DOHH2 (cell line): Measurements from ENCODE around the gene ZNF544.

ENCODE experiments used
- H3F3A ChIP-seq: fragments of 200-600 bp; sonication (generic), shearing (Covaris generic); 2 replicates; pipeline ENCODE4 v1.6.0; 2016; ENCODE audit warnings: antibody characterized with exemption, mild to moderate bottlenecking; ENCODE audit not compliant: control insufficient read depth, insufficient read depth
- H3K27ac ChIP-seq: fragments of 200-600 bp; sonication (generic); 2 replicates; pipeline ENCODE4 v1.5.1; 2014; ENCODE audit warnings: low read depth, mild to moderate bottlenecking, low read length, moderate library complexity
- H3K27me3 ChIP-seq: fragments of 200-600 bp; sonication (generic); 2 replicates; pipeline ENCODE4 v1.6.1; 2014; ENCODE audit warnings: mild to moderate bottlenecking, low read length, mixed read lengths; ENCODE audit not compliant: control insufficient read depth
- H3K36me3 ChIP-seq: fragments of 200-600 bp; sonication (generic); 2 replicates; pipeline ENCODE4 v1.6.1; 2014; ENCODE audit warnings: mild to moderate bottlenecking, low read length, moderate library complexity, mixed read lengths; ENCODE audit not compliant: control insufficient read depth
- H3K4me1 ChIP-seq: fragments of 200-600 bp; sonication (generic); 2 replicates; pipeline ENCODE4 v1.6.1; 2014; ENCODE audit warnings: mild to moderate bottlenecking, low read length, mixed read lengths; ENCODE audit not compliant: control insufficient read depth
- H3K4me2 ChIP-seq: fragments of 200-600 bp; sonication (generic); 2 replicates; pipeline ENCODE4 v1.6.0; 2014; ENCODE audit warnings: mild to moderate bottlenecking, low read length, moderate library complexity
- H3K4me3 ChIP-seq: fragments of 200-600 bp; sonication (generic); 2 replicates; pipeline ENCODE4 v1.5.1; 2014; ENCODE audit warnings: mild to moderate bottlenecking, low read length, mixed read lengths
- H3K79me2 ChIP-seq: fragments of 200-600 bp; sonication (generic); 2 replicates; pipeline ENCODE4 v1.6.1; 2014; ENCODE audit warnings: mild to moderate bottlenecking, low read length, mixed read lengths; ENCODE audit not compliant: control insufficient read depth
- H3K9me2 ChIP-seq: fragments of 200-600 bp; sonication (generic); replicated peaks from 2 replicates; pipeline ENCODE4 v1.6.1; 2014; ENCODE audit warnings: mild to moderate bottlenecking, low read length, mixed read lengths; ENCODE audit not compliant: control insufficient read depth
- H3K9me3 ChIP-seq: fragments of 200-600 bp; sonication (generic); 2 replicates; pipeline ENCODE4 v1.6.1; 2014; ENCODE audit warnings: antibody characterized with exemption, low read length, mixed read lengths; ENCODE audit not compliant: control insufficient read depth, insufficient read depth
- H4K20me1 ChIP-seq: fragments of 200-600 bp; sonication (generic); 2 replicates; pipeline ENCODE4 v1.6.0; 2014; ENCODE audit warnings: low read depth, mild to moderate bottlenecking, antibody characterized with exemption, low read length, moderate library complexity; ENCODE audit not compliant: control insufficient read depth, insufficient read depth
- EZH2phosphoT487 ChIP-seq: fragments of 200-600 bp; sonication (generic); IDR thresholded peaks from 2 replicates; pipeline ENCODE4 v1.6.1; 2017; ENCODE audit warnings: borderline replicate concordance, mild to moderate bottlenecking, antibody characterized with exemption, low read length, moderate library complexity, mixed read lengths
- TF ChIP-seq, protein P1 (sequence below): fragments of 200-600 bp; sonication (generic); IDR thresholded peaks from one replicate; pipeline ENCODE4 v1.5.1; 2014; ENCODE audit warnings: antibody characterized with exemption, mild to moderate bottlenecking, low read depth, low read length; ENCODE audit not compliant: poor library complexity, severe bottlenecking

Gene ZNF544

GRCh38 chr19:58304748-58305064, 76.0 kb downstream of the ZNF544 start:
- Histone ChIP-seq H4K20me1 (no peaks in the 10 kb centered on the region), H3K4me1 (peaks cover 15% of the 10 kb centered on the region), H3K79me2 (peaks cover 40% of the 10 kb centered on the region), H3K27ac (peak overlapping the region; percentile 6; the same call in 1 of the 2 replicates), H3K36me3 (peaks cover 65% of the 10 kb centered on the region), H3K9me3 (peaks cover 42% of the 10 kb centered on the region), H3F3A (no peaks in the 10 kb centered on the region), H3K4me2 (peak overlapping the region; percentile 64), H3K27me3 (no peaks in the 10 kb centered on the region), H3K9me2 (no peaks in the 10 kb centered on the region), H3K4me3 (peak overlapping the region; percentile 96)
- TF ChIP-seq, protein P1, sequence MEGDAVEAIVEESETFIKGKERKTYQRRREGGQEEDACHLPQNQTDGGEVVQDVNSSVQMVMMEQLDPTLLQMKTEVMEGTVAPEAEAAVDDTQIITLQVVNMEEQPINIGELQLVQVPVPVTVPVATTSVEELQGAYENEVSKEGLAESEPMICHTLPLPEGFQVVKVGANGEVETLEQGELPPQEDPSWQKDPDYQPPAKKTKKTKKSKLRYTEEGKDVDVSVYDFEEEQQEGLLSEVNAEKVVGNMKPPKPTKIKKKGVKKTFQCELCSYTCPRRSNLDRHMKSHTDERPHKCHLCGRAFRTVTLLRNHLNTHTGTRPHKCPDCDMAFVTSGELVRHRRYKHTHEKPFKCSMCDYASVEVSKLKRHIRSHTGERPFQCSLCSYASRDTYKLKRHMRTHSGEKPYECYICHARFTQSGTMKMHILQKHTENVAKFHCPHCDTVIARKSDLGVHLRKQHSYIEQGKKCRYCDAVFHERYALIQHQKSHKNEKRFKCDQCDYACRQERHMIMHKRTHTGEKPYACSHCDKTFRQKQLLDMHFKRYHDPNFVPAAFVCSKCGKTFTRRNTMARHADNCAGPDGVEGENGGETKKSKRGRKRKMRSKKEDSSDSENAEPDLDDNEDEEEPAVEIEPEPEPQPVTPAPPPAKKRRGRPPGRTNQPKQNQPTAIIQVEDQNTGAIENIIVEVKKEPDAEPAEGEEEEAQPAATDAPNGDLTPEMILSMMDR = no peak
- TF ChIP-seq EZH2phosphoT487 = no peak

GRCh38 chr19:58305065-58305931, 76.6 kb downstream of the ZNF544 start, which contains the start of gene ERVK3-1:
ERVK3-1 (plus strand) TSS chr19:58305377; CDS start chr19:58312169, 6,792 bp downstream.
- Histone ChIP-seq H3K27me3 (no peaks in the 10 kb centered on the region), H3K4me2 (peak within 1 kb of the TSS; percentile 64), H3K4me1 (peaks cover 15% of the 10 kb centered on the region), H3K27ac (peak within 1 kb of the TSS; percentile 45), H3K4me3 (peak within 1 kb of the TSS; percentile 96), H3K79me2 (peaks cover 45% of the 10 kb centered on the region), H4K20me1 (no peaks in the 10 kb centered on the region), H3K36me3 (peaks cover 65% of the 10 kb centered on the region), H3K9me2 (no peaks in the 10 kb centered on the region), H3F3A (no peaks in the 10 kb centered on the region), H3K9me3 (peaks cover 45% of the 10 kb centered on the region)
- TF ChIP-seq, protein P1 = no peak
- TF ChIP-seq EZH2phosphoT487 = no peak

GRCh38 chr19:58305932-58306323, 77.2 kb downstream of the ZNF544 start:
- Histone ChIP-seq H3K9me2 (no peaks in the 10 kb centered on the region), H4K20me1 (no peaks in the 10 kb centered on the region), H3K4me2 (peak overlapping the region; percentile 64), H3K36me3 (peaks cover 60% of the 10 kb centered on the region), H3K4me3 (peak overlapping the region; percentile 96), H3K9me3 (peaks cover 42% of the 10 kb centered on the region), H3K79me2 (peaks cover 45% of the 10 kb centered on the region), H3F3A (no peaks in the 10 kb centered on the region), H3K4me1 (peaks cover 15% of the 10 kb centered on the region), H3K27me3 (no peaks in the 10 kb centered on the region), H3K27ac (no peak overlapping the region)
- TF ChIP-seq, protein P1 = no peak
- TF ChIP-seq EZH2phosphoT487 = no peak
